H9 (cell line): ENCODE data around the gene CALY. TPM values are rescaled to one million over a fixed set of nuclear protein-coding genes. Genes with fewer than 3 reads are reported as not detected.

Experiments used
- DNase-seq: peaks from one replicate; pipeline ENCODE4 v3.0.0-alpha.2; 2017
- H2AFZ ChIP-seq: one replicate; pipeline ENCODE4 v1.6.1; 2013; ENCODE audit warnings: mild to moderate bottlenecking, low read length, control low read depth, moderate library complexity
- H2AK5ac ChIP-seq: 2 replicates; pipeline ENCODE4 v1.6.1; 2013; ENCODE audit warnings: low read length, control low read depth, mixed read lengths; ENCODE audit not compliant: insufficient read length
- H2BK120ac ChIP-seq: one replicate; pipeline ENCODE4 v1.6.1; 2013; ENCODE audit warnings: low read depth, mild to moderate bottlenecking, low read length, control low read depth, inconsistent platforms; ENCODE audit not compliant: poor library complexity, severe bottlenecking
- H2BK12ac ChIP-seq: 2 replicates; pipeline ENCODE4 v1.6.1; 2013; ENCODE audit warnings: low read length, control low read depth, mixed read lengths, low read depth; ENCODE audit not compliant: insufficient read length
- H2BK15ac ChIP-seq: 2 replicates; pipeline ENCODE4 v1.6.1; 2013; ENCODE audit warnings: low read depth, low read length, control low read depth
- H2BK20ac ChIP-seq: one replicate; pipeline ENCODE4 v1.6.1; 2013; ENCODE audit warnings: low read depth, mild to moderate bottlenecking, low read length, control low read depth, inconsistent platforms; ENCODE audit not compliant: poor library complexity, severe bottlenecking
- H2BK5ac ChIP-seq: 2 replicates; pipeline ENCODE4 v1.6.1; 2013; ENCODE audit warnings: low read length, control low read depth, mixed read lengths; ENCODE audit not compliant: insufficient read length
- H3K14ac ChIP-seq: 2 replicates; pipeline ENCODE4 v1.6.1; 2013; ENCODE audit warnings: low read length, control low read depth; ENCODE audit not compliant: insufficient read depth
- H3K18ac ChIP-seq: 2 replicates; pipeline ENCODE4 v1.6.1; 2013; ENCODE audit warnings: low read depth, mild to moderate bottlenecking, mixed read lengths, low read length, control low read depth; ENCODE audit not compliant: insufficient read length
- H3K23ac ChIP-seq: 2 replicates; pipeline ENCODE4 v1.6.1; 2013; ENCODE audit warnings: low read length, control low read depth, mixed read lengths, low read depth; ENCODE audit not compliant: insufficient read length
- H3K23me2 ChIP-seq: 2 replicates; pipeline ENCODE4 v1.6.1; 2013; ENCODE audit warnings: low read depth, mild to moderate bottlenecking, mixed read lengths, low read length, control low read depth; ENCODE audit not compliant: insufficient read length, poor library complexity, severe bottlenecking
- H3K27ac ChIP-seq: 2 replicates; pipeline ENCODE4 v1.5.1; 2013; ENCODE audit warnings: low read length, control low read depth, mixed read lengths, low read depth; ENCODE audit not compliant: insufficient read length
- H3K27me3 ChIP-seq: 2 replicates; pipeline ENCODE4 v1.6.1; 2013; ENCODE audit warnings: low read length, control low read depth, inconsistent platforms; ENCODE audit not compliant: insufficient read depth
- H3K4ac ChIP-seq: 2 replicates; pipeline ENCODE4 v1.6.1; 2013; ENCODE audit warnings: low read depth, mild to moderate bottlenecking, control low read depth, inconsistent platforms, low read length, moderate library complexity
- H3K4me1 ChIP-seq: 2 replicates; pipeline ENCODE4 v1.6.1; 2013; ENCODE audit warnings: low read length, control low read depth, inconsistent platforms; ENCODE audit not compliant: insufficient read depth
- H3K4me2 ChIP-seq: 2 replicates; pipeline ENCODE4 v1.6.1; 2013; ENCODE audit warnings: low read length, control low read depth, mixed read lengths; ENCODE audit not compliant: insufficient read length, insufficient read depth
- H3K56ac ChIP-seq: 2 replicates; pipeline ENCODE4 v1.6.1; 2013; ENCODE audit warnings: low read depth, mild to moderate bottlenecking, mixed read lengths, low read length, control low read depth; ENCODE audit not compliant: insufficient read length
- H3K79me1 ChIP-seq: 2 replicates; pipeline ENCODE4 v1.6.1; 2013; ENCODE audit warnings: low read depth, mild to moderate bottlenecking, moderate library complexity, low read length, control low read depth, inconsistent platforms; ENCODE audit not compliant: insufficient read depth, poor library complexity, severe bottlenecking
- H3K79me2 ChIP-seq: 2 replicates; pipeline ENCODE4 v1.6.1; 2013; ENCODE audit warnings: low read length, control low read depth, inconsistent platforms; ENCODE audit not compliant: insufficient read depth
- H3K9ac ChIP-seq: 2 replicates; pipeline ENCODE4 v1.6.1; 2013; ENCODE audit warnings: low read length, control low read depth, mixed read lengths; ENCODE audit not compliant: insufficient read length; ENCODE audit errors: extremely low read depth
- H3K9me3 ChIP-seq: one replicate; pipeline ENCODE4 v1.6.1; 2013; ENCODE audit warnings: low read depth, low read length, inconsistent platforms; ENCODE audit not compliant: control insufficient read depth
- H3T11ph ChIP-seq: one replicate; pipeline ENCODE4 v1.6.1; 2013; ENCODE audit warnings: mild to moderate bottlenecking, low read length, control low read depth, inconsistent platforms
- H4K20me1 ChIP-seq: one replicate; pipeline ENCODE4 v1.6.1; 2013; ENCODE audit not compliant: control insufficient read depth, insufficient read length, insufficient read depth
- H4K5ac ChIP-seq: 2 replicates; pipeline ENCODE4 v1.6.1; 2013; ENCODE audit warnings: low read depth, mild to moderate bottlenecking, mixed read lengths, low read length, control low read depth; ENCODE audit not compliant: insufficient read length
- H4K8ac ChIP-seq: replicated peaks from 2 replicates; pipeline ENCODE4 v1.6.1; 2013; ENCODE audit warnings: low read length, control low read depth, mixed read lengths, low read depth; ENCODE audit not compliant: insufficient read length
- H4K91ac ChIP-seq: 2 replicates; pipeline ENCODE4 v1.6.1; 2013; ENCODE audit warnings: low read depth, mild to moderate bottlenecking, moderate library complexity, mixed read lengths, low read length, control low read depth; ENCODE audit not compliant: insufficient read length
- H3K27ac Mint-ChIP-seq, 3 experiments: 2 replicates in 2 of 3; 3 replicates in 1 of 3; pipeline ENCODE4 v1.8.0; 2020 to 2021; ENCODE audit warnings: mixed read lengths in 3 of 3, mild to moderate bottlenecking in 1 of 3, moderate library complexity in 1 of 3
- H3K27me3 Mint-ChIP-seq: 2 replicates; pipeline ENCODE4 v1.8.0; 2021; ENCODE audit warnings: low read depth, mild to moderate bottlenecking, moderate library complexity, mixed read lengths
- H3K36me3 Mint-ChIP-seq, 3 experiments: 2 replicates in 2 of 3; 3 replicates in 1 of 3; pipeline ENCODE4 v1.8.0; 2020 to 2021; ENCODE audit warnings: low read depth in 3 of 3, mixed read lengths in 3 of 3; ENCODE audit not compliant: insufficient read depth in 1 of 3
- H3K4me1 Mint-ChIP-seq, 2 experiments: 2 replicates each; pipeline ENCODE4 v1.8.0; 2020; ENCODE audit warnings: mixed read lengths in 2 of 2
- H3K4me3 Mint-ChIP-seq, 2 experiments: 2 replicates in 1 of 2; 3 replicates in 1 of 2; pipeline ENCODE4 v1.8.0; 2020 to 2021; ENCODE audit warnings: mild to moderate bottlenecking in 2 of 2, mixed read lengths in 2 of 2, moderate library complexity in 1 of 2
- H3K9me3 Mint-ChIP-seq, 2 experiments: 2 replicates in 1 of 2; 3 replicates in 1 of 2; pipeline ENCODE4 v1.8.0; 2020; ENCODE audit warnings: mild to moderate bottlenecking in 2 of 2, mixed read lengths in 2 of 2, moderate library complexity in 1 of 2
- CTCF ChIP-seq: fragments of 200-600 bp; sonication (generic); conservative IDR thresholded peaks from 3 replicates; pipeline ENCODE4 v1.8.0; 2021; ENCODE audit warnings: antibody characterized with exemption, mild to moderate bottlenecking
- WGBS: extraction: QIAGEN DNeasy Blood & Tissue Kit; methylation state at CpG from one replicate; pipeline ENCODE4 v1.1.7; 2013; ENCODE audit warnings: missing lambda C conversion rate, low lambda C conversion rate, mixed read lengths; ENCODE audit not compliant: insufficient read length; ENCODE audit errors: extremely low coverage; 5-methylcytosine and 5-hydroxymethylcytosine counted together
- total RNA-seq: library from RNA; stranded (reverse); gene quantifications from 2 replicates; pipeline ENCODE4 v1.2.1, GENCODE V29; 2021

The CALY gene
- total RNA-seq, 1 experiment from 2014 or later = 2.9 TPM

GRCh38 chr10:133324857-133325260, 11.8 kb downstream of the CALY start:
- H3K23me2 ChIP-seq = peaks cover 18% of the 10 kb centered on the region
- H4K20me1 ChIP-seq = no peaks in the 10 kb centered on the region
- Mint-ChIP-seq H3K4me1 (peaks cover 14 to 26% of the 10 kb centered on the region in 2 experiments), H3K36me3 (no peaks in the 10 kb centered on the region; a peak in 2 of 7 replicates), H3K9me3 (peaks cover 5 to 6% of the 10 kb centered on the region in 2 experiments; a peak in 4 of 5 replicates), H3K27me3 (peaks cover 64% of the 10 kb centered on the region), H3K27ac (no peak overlapping the region), H3K4me3 (peak overlapping the region; percentile 27 to 50; a peak in 2 of 5 replicates)
- no peak overlapping the region for H2AK5ac ChIP-seq
- H3K27ac ChIP-seq = no peak overlapping the region
- no peak overlapping the region for H3K9ac ChIP-seq
- no peak for DNase-seq
- H4K8ac ChIP-seq = no peak overlapping the region
- WGBS = no CpG with 5 or more reads among the region's 20 CpGs
- no peaks in the 10 kb centered on the region for H3K79me2 ChIP-seq
- no peak overlapping the region for H3K14ac ChIP-seq
- H2BK5ac ChIP-seq = no peak overlapping the region
- no peak overlapping the region for H2AFZ ChIP-seq
- H3K4me1 ChIP-seq = no peaks in the 10 kb centered on the region; the same call in 1 of the 2 replicates
- no peaks in the 10 kb centered on the region for H3K79me1 ChIP-seq
- no peak overlapping the region for H2BK15ac ChIP-seq
- H3K4ac ChIP-seq = no peak overlapping the region
- H3T11ph ChIP-seq = no peak overlapping the region
- no peak overlapping the region for H3K23ac ChIP-seq
- peaks cover 13% of the 10 kb centered on the region; the same call in 1 of the 2 replicates for H3K27me3 ChIP-seq
- no peaks in the 10 kb centered on the region for H3K9me3 ChIP-seq
- no peak overlapping the region for H2BK120ac ChIP-seq
- no peak overlapping the region for H4K91ac ChIP-seq
- no peak overlapping the region for H3K56ac ChIP-seq
- H3K18ac ChIP-seq = no peak overlapping the region
- peak overlapping the region; percentile 70 for H3K4me2 ChIP-seq
- no peak for TF ChIP-seq CTCF
- H4K5ac ChIP-seq = no peak overlapping the region
- H2BK20ac ChIP-seq = no peak overlapping the region
- no peak overlapping the region for H2BK12ac ChIP-seq
